Measurements from ENCODE around the gene AAMP.
"Not testable (repeated sequence)": the region's sequence is repeated elsewhere in the genome, so short reads cannot be mapped to it uniquely, and the experiment has no call there.

AAMP gene

DNA sequence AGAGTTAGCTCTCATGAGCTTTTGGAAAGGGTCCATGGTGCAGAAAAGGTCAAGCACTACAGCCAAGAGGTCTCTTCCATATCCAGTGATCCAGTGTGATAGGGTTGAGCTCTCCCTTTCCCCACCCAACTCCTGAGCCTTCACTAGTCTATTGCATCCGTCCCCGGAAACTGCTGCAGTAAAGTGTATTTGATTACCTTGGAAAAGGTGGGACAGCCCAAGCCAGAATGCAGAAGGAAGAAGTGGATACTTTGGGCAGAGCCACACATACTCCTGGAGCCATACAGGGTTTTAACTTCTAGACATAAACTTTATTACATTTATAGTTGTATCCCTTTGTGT lies 3.9 kb upstream of the AAMP start:
- DNase-seq = no peak

DNA sequence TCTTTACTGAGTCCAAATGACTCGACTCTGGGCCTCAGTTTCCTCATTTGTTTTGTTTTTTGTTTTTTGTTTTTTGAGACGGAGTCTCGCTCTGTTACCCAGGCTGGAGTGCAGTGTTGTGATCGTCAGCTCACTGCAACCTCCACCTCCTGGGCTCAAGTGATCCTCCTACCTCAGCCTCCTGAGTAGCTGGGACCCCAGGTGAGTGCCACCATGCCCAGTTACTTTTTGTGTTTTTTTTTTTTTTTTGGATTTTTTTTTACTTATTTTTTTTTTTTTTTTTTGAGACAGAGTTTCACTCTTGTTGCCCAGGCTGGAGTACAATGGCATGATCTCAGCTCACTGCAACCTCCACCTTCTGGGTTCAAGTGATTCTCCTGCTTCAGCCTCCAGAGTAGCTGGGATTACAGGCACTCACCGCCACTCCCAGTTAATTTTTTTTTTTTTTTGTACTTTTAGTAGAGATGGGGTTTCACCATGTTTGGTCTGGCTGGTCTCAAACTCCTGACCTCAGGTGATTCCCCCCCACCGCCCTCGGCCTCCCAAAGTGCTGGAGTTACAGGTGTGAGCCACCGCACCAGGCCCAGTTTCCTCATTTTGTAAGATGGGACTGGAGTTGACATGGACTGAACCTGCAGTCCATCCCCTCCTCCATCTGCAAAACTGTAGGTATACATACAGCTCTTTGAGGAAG lies 3.4 kb upstream of the AAMP start:
- DNase-seq = not testable (repeated sequence)

DNA sequence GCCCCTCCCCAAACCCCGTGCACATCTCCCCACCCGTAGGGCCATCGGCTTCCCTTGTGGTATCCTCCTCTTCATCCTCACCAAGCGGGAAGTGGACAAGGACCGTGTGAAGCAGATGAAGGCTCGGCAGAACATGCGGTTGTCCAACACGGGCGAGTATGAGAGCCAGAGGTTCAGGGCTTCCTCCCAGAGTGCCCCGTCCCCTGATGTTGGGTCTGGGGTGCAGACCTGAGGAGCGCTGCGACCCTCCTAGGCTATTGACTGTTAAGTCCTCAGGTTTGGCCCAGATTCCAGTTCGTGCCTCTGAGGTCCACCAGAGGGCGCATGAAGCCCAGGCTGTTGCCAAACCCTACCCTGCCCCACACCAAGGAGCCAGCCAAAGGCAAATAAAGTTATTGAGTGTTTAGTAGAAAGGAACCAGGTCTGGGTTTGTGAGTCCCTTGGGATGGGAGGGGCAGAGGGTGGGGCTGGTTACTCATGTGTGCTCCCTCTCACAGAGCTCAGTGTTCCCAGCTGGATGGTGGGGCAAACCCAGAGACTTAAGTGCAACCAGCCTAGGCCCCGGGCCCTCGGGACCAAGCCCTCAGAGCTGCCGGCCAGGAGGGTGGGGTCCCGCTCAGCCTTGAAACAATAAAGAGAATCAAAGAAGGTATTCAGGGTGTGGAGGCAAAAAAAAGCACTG lies 2.7 kb upstream of the AAMP start:
- DNase-seq = peak; percentile 85

DNA sequence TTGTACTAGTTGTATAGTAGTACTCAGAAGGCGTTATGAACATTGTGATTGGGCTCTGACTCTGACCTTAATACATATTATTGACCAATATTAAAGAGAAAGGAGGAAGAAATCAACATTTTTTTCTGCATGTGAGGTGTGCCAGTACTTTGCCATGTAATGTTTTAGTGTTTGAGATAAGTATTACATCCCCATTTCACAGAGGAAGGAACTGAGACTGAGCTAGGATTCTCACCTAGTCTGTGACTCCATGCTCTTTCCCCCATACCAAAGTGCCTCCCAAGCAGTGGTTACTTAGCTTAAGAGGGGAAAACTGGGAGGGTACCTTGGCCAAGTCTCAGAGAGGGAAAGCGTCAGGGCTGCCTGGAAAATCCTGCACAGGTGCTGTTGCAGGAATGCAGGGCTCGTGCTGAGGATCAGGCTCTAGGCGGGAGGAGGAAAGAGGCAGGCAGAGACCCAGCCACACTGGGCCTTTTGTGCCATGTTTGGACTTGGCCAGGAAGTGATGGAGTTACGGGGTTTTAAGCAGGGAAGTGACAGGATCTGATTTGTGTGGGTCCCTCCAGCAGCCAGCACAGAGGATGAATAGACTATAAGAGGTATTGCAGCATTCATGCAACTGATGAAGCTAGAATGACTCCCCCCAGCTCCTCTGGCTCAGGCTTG lies 2.1 kb upstream of the AAMP start:
- DNase-seq = no peak

DNA sequence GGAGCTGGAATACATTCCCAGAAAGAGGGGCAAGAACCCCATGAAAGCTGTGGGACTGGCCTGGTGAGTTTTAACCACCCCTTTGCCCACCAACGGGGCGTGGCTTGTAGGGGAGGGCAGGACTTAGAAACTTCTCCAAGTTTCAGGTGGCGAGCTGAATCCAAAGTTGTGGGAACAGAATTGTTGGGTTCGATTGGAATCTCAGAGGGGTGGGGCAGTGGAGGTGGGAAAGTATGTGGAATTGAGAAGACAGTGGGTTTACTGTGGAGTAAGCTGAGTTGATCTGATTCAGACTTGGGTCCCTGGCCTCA lies 1.5 kb upstream of the AAMP start:
- no peak for DNase-seq

DNA sequence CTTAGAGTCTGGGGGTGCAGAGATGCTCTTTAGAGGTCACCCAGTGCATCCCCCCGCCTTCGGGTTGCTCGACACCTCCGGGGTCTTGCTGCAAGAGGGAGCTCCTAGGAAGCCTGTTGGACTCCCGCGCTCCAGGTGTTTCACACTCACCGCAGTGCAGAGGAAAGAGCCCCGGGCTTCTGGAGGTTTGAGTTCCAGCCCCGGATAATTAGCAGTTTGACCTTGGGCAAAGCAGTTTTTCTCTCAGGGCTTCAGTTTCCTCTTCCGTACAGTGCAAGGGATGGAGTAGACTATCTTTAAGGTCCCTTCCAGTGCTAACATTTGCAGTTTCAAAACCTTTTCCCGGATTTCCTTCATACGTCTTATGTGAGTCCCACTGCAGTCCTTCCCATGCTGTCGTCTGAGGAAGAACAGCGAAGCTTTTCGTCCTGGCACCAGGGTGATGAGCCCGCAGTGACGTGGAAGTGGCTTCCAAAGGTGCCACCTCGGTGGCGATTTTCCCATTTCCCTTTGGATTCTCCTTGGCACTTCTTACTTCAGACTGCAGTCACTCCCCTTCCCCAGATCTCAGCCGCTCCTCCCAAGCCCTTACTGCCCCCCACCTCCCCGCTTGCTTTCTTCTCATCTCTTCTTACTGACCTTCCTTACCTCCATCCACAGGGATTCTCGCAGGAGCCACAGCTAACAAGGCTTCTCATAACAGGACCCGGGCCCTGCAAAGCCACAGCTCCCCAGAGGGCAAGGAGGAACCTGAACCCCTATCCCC lies 967 bp upstream of the AAMP start:
- no peak for DNase-seq

DNA sequence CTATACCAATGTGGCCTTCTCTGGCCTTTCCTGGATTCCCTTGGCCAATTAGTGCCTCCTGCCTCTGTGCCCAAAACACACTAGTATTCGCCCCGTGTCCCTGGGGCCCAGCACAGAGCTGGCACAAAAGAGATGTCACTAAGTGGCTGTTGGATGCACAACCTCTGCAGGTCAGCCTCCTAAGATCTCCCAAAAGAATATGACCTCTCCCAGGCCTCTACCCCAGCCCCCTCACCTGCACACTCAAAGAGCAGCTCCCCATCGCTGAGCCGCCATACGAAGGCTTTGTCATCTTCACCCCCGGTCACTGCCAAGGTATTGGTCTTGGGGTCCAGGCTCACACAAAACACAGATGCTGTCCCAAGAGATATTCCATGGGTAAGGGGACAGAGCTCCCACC lies 2.7 kb downstream of the AAMP start:
- no peak for DNase-seq

DNA sequence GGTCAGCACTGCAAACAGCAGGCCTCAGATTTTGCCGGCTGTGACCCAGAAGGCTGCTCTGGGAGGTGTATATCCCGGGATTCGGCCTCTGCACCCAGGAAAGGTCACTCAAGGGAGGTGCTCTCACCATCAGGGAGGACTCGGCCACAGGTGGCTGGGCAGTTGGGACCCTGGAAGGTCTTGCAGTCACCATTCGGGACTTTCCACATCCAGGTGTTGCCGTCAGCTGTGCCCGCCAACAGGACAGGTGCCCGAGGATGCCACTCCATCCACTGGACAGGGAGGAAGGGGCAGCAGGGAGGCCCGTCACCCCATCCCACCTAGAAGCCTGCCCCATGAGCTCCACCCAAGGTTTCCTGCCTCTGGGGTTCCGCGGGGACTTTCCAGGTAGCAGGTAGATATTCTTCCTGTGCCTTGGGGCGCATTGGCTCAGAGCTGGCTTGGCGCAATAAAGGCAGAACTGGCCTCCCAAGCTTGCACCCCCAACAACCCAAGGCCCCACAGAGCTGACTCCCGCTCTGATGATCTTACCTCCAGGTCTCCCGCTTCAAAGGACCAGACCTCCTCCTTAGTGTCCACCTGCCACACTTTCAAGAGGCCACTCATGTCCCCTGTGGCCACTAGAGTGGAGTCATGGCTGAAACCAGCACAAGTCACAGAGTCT lies 3.5 kb downstream of the AAMP start:
- DNase-seq = no peak

DNA sequence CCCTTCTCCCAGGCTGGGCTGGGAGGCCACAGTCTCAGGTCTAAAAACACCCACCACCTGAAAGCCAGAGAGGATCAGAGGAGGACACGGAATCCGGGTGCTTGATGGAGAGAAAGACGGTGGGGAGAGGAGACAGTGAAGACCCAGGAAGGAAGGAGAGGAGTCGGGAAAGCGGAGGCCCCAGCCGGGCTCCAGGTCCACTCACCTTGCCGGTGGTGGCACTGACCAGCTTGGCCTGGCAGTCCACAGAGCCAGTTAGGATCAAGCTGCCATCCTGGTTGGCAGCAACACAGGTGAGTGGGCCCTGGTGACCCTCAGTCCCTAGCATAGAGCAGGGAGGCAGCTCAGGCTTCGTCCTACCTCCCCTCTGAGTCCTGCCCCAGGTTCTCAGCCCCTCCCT lies 4.3 kb downstream of the AAMP start:
- DNase-seq = no peak

DNA sequence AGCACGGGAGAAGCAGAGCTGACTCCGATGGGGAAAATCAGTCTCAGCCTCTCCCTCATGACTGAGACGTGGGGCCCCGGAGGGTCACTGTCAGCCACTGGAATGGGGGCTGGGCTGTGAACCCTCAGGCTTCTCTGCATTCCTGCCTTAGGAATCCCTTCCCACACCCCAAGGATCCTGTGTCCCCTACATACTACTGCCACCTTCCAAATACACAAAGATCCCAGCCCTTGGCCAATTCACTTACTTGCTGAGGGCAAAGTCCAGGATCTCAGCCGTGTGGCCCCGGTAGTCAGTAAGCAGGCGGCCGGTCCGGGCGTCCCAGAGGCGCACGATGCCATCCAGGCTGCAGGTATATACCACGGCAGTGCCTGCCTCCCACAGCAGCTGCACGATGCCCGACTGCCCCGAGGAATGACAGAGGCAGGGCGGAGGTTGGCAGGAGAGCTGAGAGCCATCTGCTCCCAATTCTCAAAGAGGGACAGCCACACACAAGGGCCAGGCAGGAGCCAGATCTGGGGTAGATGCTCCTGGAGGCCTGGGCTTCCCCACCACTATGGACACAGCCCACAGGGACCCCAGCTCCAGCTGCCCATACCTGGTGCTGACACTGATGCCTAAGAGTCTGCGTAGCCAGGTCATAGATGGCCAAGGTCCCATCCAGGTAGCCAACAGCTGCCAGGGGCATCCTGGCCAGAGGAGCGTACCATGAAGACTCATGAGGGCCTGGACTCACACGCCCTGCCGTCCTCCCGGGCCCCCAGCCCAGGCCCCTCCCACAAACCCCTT lies 5.0 kb downstream of the AAMP start:
- no peak for DNase-seq

DNA sequence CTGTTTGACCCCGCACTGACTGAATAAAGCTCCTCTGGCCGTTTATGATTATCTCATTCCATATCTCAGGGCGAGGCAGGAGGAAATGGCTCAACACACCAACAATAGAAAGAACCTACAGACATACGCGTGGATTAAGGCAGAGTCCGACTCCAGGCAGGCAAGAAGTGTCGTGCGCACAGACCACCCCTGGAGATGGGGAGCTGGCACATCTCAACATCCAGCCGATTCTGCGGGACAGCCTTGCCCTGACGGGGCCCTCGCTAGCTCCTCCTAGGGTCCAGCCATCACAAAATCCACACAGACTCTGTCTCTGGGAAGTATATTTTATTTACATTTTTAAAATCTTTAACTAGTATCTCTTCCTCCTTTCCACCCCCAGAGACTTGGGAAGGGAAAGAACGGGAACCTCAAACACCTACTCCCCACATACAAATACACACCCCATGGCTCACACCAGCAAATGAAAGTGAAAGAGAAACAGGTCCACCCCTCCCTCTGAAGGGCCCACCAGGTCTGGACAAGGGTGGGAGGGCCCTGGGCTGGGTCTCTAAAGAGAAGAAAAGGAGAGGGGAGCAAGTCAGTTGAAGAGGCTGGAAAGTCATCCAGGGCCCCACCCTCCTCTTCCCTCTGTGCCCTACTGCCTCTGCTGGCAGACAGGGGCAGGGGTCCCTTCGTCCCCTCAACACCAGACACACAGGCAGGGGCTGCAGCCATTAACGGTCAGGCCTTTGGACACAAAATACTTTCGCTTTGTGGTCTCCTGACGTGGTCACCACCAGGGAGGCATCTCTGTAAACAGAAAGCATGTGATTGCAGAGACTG lies 5.9 kb downstream of the AAMP start:
- DNase-seq = no peak

DNA sequence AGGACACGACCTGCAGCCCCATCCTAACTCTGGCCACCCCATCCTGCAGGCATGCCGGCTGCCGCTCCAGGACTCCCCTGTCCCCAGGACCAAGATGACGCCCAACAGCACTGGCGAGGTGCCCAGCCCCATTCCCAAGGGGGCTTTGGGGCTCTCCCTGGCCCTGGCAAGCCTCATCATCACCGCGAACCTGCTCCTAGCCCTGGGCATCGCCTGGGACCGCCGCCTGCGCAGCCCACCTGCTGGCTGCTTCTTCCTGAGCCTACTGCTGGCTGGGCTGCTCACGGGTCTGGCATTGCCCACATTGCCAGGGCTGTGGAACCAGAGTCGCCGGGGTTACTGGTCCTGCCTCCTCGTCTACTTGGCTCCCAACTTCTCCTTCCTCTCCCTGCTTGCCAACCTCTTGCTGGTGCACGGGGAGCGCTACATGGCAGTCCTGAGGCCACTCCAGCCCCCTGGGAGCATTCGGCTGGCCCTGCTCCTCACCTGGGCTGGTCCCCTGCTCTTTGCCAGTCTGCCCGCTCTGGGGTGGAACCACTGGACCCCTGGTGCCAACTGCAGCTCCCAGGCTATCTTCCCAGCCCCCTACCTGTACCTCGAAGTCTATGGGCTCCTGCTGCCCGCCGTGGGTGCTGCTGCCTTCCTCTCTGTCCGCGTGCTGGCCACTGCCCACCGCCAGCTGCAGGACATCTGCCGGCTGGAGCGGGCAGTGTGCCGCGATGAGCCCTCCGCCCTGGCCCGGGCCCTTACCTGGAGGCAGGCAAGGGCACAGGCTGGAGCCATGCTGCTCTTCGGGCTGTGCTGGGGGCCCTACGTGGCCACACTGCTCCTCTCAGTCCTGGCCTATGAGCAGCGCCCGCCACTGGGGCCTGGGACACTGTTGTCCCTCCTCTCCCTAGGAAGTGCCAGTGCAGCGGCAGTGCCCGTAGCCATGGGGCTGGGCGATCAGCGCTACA lies 7.0 kb downstream of the AAMP start:
- no peak for DNase-seq

DNA sequence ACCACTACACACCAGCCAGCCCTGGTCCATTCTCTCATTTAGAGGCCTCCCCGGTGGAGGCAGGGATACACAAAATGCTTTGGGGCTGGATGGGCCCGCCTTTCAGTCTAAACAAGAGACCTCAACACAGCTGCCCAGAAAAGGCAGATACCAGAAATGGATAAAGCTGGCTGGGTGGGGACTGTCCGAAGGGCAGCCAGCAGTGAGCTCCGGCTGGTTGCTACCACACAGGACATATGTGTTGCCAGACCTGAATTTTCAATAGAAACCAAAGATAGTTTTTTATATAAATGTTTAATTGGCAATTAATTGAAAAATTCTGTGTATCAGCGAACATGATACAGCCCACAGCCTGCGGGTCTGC lies 7.7 kb downstream of the AAMP start:
- DNase-seq = no peak

DNA sequence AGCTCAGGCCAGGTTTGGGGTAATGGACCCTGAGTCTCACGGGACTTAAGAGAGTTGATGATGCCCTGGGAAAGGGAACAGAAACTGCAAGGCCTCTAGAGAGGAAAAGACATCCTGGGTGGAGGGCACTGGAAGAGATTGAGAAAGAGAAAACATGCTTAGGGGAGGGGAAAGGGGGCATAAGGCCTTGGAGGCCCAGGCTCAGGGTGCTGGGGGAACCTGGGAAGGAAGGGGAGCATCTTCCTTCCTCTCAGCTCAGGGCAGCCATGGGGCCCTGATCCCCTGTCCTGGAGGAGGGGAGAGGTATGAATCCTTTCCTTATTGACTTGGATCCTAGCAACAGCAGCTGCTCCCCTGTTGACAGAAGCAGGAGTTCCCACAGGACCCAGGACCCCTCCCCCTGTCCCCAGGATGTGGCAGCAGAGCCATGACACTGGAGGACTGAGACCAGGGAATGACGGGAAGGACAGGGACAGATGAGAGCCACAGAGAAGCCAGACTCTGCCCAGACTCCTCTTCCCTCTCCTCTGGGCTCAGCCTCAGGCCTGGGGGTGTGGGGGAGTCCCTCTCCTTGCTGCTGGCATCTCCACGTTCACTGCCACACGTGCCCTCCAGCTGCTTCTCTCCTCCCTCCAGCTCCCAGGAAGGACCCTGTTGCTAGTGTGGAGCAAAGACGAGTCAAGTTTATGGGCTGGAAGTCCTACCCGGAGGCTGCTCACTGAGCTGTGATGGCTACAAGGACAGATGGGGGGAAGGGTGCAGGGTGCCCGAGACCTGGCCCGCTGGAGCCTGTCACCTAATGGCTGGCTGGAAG lies 8.3 kb downstream of the AAMP start:
- DNase-seq = no peak

DNA sequence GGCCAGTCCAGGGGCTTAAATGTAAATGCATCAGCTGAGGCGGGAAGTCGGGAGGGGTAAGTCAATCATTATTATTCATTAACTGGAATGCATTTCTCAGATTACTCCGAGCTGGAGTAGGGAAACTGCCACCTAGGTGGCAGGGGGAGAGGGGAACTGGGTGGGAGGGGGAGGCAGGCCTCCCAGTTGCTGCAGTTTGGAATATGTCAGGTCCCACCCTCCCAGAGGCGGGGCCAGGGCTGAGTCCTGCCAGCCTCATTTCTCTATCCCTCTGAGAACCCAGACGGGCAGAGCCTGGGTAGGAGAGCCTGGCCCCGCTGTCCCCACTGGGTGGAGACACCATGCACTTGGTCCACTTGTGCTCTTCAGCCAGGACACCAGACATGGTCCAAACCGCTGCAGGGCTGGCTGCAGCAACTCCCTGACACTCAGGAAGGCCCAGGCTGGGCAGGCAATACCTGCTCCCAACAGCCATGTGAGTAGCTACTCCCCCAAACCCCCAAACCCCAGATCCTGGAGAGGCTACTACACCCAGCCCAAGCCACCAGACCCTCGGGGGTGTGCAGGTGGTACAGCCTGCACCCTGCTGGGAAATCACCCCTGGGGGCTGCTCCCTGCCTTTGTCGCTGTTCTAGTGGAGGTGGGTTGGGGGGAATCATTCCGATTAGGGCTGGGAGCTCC lies 9.1 kb downstream of the AAMP start, which contains the start of gene GPBAR1:
GPBAR1 (plus strand) TSS at position 274 of the 681 bp plus-strand sequence. CDS start 1,710 bp downstream, outside the sequence.
- DNase-seq = no peak

DNA sequence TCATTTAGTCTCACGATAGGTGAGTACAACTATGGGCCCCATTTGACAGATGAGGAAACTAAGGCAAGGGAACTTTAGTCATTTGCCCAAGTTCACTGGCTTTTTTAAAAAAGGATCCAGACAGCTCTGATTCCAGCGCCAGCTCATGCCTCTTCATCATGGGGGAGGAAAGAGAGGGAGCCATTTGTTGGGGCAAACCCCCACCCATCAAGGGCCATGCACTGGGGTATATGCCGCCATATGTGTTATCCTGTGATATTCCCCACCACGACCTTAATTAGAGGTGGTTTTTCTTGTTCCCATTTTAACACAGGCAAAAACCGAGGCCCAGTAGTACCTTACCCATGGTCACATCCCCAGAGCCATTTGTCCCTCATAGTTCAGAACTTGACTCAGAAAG lies 9.8 kb downstream of the AAMP start:
- no peak for DNase-seq

DNA sequence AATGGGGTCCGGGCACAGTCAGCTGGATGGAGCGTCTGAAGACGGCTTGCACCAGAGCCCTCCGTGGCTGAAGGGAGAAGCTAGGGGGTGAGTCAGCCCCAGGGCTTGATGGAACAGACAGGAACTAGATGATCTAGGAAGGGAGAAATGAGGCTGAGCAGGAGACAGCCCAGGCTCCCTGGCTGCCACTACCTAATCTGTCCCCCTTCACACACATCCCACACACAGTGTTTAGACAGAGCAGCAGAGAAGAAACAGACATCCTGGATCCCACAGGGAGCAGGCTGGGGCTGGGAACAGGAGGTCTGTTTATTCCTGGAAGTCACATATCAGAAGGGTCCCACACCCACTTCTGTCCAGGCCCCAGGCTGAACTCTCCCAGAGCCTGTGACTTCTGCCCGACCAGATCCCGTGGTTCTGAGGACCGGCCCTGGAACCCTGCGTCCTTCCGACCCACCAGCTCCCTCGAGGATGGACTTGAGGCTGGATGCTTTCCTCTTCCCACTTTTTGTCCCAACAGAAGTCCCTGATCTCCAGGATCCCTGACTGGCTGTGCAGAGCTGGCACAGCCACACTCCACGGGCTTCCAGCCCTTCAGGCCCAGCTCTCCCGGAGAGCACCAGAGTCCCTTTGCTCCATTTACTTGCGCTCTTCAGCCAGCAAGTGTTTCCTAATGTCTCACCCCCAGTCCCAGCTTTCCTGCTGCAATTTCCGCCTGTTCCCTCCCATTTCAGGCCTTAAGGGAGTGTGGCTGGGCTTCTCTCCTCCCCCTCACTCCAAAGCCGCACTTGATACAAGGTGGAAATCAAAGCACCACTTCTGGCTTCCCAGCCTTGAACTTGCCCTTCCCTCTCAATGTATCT lies 10.6 kb downstream of the AAMP start:
- peak; percentile 78 for DNase-seq

All from fibroblast of skin of abdomen (primary cell).